Measurements from ENCODE around the gene DDX1. TPM values are rescaled to one million over a fixed set of nuclear protein-coding genes. Genes with fewer than 3 reads are reported as not detected.

The DDX1 gene
- total and polyA plus RNA-seq, 9 of the 15 experiments (the other 6 are each of a cell fraction or from before 2014, with no cell fraction given), result 116 to 277 (median 232) TPM

- no peak for TF ChIP-seq NR3C1 (CRISPR knock-in tag; IDR thresholded peaks at IDR 0.05)
- no peak for TF ChIP-seq EZH2 (IDR thresholded peaks at IDR 0.05; ENCODE audit: borderline replicate concordance, low read depth, low read length)
- no peak for TF ChIP-seq ZNF3 (CRISPR knock-in tag; IDR thresholded peaks at IDR 0.05)
- no peak for TF ChIP-seq ZNF212 (CRISPR knock-in tag; IDR thresholded peaks at IDR 0.05)
- peak; percentile 66; the same call in 1 of the 2 replicates for TF ChIP-seq SMAD4 (CRISPR knock-in tag; conservative IDR thresholded peaks at IDR 0.05)
- TF ChIP-seq, protein P1, sequence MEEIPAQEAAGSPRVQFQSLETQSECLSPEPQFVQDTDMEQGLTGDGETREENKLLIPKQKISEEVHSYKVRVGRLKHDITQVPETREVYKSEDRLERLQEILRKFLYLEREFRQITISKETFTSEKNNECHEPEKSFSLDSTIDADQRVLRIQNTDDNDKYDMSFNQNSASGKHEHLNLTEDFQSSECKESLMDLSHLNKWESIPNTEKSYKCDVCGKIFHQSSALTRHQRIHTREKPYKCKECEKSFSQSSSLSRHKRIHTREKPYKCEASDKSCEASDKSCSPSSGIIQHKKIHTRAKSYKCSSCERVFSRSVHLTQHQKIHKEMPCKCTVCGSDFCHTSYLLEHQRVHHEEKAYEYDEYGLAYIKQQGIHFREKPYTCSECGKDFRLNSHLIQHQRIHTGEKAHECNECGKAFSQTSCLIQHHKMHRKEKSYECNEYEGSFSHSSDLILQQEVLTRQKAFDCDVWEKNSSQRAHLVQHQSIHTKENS (CRISPR knock-in tag; IDR thresholded peaks at IDR 0.05), result no peak
- no peak for TF ChIP-seq ZNF431 (CRISPR knock-in tag; IDR thresholded peaks at IDR 0.05)
- no peak for TF ChIP-seq ZC3H11A (IDR thresholded peaks at IDR 0.05; ENCODE audit: low read depth, low read length)
- no peak for TF ChIP-seq ZNF778 (CRISPR knock-in tag; IDR thresholded peaks at IDR 0.05)
- TF ChIP-seq ZNF592 (IDR thresholded peaks at IDR 0.05), result peak; percentile 78
- TF ChIP-seq KLF16 (IDR thresholded peaks at IDR 0.05), result peak; percentile 80
- TF ChIP-seq, protein P2, sequence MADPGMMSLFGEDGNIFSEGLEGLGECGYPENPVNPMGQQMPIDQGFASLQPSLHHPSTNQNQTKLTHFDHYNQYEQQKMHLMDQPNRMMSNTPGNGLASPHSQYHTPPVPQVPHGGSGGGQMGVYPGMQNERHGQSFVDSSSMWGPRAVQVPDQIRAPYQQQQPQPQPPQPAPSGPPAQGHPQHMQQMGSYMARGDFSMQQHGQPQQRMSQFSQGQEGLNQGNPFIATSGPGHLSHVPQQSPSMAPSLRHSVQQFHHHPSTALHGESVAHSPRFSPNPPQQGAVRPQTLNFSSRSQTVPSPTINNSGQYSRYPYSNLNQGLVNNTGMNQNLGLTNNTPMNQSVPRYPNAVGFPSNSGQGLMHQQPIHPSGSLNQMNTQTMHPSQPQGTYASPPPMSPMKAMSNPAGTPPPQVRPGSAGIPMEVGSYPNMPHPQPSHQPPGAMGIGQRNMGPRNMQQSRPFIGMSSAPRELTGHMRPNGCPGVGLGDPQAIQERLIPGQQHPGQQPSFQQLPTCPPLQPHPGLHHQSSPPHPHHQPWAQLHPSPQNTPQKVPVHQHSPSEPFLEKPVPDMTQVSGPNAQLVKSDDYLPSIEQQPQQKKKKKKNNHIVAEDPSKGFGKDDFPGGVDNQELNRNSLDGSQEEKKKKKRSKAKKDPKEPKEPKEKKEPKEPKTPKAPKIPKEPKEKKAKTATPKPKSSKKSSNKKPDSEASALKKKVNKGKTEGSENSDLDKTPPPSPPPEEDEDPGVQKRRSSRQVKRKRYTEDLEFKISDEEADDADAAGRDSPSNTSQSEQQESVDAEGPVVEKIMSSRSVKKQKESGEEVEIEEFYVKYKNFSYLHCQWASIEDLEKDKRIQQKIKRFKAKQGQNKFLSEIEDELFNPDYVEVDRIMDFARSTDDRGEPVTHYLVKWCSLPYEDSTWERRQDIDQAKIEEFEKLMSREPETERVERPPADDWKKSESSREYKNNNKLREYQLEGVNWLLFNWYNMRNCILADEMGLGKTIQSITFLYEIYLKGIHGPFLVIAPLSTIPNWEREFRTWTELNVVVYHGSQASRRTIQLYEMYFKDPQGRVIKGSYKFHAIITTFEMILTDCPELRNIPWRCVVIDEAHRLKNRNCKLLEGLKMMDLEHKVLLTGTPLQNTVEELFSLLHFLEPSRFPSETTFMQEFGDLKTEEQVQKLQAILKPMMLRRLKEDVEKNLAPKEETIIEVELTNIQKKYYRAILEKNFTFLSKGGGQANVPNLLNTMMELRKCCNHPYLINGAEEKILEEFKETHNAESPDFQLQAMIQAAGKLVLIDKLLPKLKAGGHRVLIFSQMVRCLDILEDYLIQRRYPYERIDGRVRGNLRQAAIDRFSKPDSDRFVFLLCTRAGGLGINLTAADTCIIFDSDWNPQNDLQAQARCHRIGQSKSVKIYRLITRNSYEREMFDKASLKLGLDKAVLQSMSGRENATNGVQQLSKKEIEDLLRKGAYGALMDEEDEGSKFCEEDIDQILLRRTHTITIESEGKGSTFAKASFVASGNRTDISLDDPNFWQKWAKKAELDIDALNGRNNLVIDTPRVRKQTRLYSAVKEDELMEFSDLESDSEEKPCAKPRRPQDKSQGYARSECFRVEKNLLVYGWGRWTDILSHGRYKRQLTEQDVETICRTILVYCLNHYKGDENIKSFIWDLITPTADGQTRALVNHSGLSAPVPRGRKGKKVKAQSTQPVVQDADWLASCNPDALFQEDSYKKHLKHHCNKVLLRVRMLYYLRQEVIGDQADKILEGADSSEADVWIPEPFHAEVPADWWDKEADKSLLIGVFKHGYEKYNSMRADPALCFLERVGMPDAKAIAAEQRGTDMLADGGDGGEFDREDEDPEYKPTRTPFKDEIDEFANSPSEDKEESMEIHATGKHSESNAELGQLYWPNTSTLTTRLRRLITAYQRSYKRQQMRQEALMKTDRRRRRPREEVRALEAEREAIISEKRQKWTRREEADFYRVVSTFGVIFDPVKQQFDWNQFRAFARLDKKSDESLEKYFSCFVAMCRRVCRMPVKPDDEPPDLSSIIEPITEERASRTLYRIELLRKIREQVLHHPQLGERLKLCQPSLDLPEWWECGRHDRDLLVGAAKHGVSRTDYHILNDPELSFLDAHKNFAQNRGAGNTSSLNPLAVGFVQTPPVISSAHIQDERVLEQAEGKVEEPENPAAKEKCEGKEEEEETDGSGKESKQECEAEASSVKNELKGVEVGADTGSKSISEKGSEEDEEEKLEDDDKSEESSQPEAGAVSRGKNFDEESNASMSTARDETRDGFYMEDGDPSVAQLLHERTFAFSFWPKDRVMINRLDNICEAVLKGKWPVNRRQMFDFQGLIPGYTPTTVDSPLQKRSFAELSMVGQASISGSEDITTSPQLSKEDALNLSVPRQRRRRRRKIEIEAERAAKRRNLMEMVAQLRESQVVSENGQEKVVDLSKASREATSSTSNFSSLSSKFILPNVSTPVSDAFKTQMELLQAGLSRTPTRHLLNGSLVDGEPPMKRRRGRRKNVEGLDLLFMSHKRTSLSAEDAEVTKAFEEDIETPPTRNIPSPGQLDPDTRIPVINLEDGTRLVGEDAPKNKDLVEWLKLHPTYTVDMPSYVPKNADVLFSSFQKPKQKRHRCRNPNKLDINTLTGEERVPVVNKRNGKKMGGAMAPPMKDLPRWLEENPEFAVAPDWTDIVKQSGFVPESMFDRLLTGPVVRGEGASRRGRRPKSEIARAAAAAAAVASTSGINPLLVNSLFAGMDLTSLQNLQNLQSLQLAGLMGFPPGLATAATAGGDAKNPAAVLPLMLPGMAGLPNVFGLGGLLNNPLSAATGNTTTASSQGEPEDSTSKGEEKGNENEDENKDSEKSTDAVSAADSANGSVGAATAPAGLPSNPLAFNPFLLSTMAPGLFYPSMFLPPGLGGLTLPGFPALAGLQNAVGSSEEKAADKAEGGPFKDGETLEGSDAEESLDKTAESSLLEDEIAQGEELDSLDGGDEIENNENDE (IDR thresholded peaks at IDR 0.05; ENCODE audit: low read depth, low read length), result no peak
Measured at GRCh38 chr2:15557887-15558311, 33.8 kb upstream of the DDX1 start (continued).

Measured in K562 (cell line).